ENCODE data around the gene UBE2N.
"Not testable (repeated sequence)": the region's sequence is repeated elsewhere in the genome, so short reads cannot be mapped to it uniquely, and the experiment has no call there.

The UBE2N gene

DNA sequence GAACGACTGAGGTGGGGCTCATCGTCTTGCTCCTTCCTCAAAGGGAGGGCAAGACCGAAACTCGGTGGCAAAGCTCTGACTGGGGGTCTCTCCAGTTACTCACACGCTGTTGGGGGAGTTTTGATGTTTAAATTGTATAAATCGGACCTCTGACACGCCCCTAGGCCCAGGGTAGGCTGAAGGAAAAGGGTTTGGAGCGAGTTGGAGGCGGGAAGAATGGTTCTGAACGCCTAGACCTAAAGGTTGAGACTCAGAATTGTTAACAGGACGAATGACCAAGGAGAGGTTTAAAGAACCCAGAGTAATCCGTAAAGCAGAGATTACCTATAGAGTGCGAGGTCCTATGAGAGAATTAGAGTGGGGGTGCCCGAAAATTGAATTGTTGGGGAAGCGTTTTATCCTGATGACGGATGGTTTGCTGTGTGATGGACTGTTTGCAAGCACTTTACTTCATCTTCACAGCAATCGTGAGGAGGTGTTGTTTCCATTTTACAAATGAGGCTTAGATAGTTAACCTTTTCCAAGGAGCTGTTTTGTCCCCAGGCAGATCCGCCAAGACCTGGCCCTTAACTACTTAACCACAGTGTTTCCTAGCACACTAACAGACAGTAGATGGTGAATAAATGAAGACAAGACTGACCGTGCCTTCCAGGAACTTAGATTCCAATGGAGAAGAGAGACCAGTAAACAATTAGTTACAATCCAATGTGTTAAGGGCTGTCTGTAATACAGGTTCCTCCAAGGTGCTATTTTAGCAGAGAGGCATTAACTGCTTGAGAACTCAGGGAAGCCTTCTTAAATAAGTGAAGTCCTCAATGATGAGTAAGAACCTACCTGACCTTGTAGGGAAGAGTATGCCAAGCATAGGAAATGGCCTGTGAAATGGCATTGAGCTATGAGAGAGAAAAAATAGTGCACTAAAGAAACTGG is 929 bp upstream of the UBE2N start:
- no peak for DNase-seq

DNA sequence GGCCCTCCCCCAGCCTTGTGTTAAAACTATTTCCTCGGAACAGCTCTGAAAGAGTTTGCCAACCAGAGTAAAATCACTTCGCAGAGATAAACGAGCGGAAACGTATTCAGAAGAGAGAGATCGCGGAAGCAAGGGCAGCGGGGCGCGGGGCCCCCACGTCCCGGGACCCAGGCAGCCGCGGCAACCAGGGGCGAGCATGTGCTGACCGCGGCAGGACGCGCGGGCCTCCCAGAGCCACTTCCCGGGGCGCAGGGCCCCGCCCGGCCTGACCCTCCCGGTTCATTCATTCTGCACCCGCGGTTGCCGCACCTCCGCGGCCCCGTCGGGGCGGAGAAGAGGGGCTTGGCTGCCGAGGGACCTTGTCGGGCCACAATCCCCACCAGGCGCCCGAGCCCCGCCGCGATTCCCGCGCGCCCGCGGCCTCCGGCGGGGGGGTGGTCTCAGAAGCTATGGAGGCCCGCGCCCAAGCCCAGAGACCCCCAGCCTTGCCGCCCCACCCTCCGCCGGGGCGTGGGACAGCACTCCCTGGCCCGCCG is 598 bp downstream of the UBE2N start:
- DNase-seq: peak; percentile 12

GRCh38 chr12:93440043-93440835 is 1.5 kb downstream of the UBE2N start:
- no peak for DNase-seq

GRCh38 chr12:93438266-93439050 is 3.3 kb downstream of the UBE2N start:
- DNase-seq: no peak

- DNase-seq: peak; percentile 29
These were observed 7.4 kb downstream of the UBE2N start for GRCh38 chr12:93434256-93434865.

- DNase-seq: not testable (repeated sequence)
These were observed 9.7 kb downstream of the UBE2N start for GRCh38 chr12:93432031-93432430.

DNA sequence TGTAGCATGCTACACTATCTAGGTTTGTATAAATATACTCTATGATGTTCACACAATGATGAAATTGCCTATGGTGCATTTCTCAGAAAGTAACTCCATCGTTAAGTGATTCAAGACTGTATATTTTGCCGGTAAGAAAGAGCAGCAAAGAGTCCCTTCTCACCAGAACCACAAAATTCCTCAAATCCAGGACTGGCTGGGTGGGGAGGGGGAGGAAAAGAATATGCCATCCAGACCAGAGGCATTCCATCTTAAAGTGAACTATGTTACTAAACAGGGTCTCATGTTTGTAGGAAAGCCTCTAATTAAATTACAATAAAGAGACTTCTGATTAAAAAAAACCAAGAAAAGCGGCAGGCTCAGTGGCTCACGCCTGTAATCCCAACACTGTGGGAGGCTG is 11.5 kb downstream of the UBE2N start:
- peak; percentile 49 for DNase-seq

GRCh38 chr12:93429852-93430251 is 11.9 kb downstream of the UBE2N start:
- DNase-seq: no peak

DNA sequence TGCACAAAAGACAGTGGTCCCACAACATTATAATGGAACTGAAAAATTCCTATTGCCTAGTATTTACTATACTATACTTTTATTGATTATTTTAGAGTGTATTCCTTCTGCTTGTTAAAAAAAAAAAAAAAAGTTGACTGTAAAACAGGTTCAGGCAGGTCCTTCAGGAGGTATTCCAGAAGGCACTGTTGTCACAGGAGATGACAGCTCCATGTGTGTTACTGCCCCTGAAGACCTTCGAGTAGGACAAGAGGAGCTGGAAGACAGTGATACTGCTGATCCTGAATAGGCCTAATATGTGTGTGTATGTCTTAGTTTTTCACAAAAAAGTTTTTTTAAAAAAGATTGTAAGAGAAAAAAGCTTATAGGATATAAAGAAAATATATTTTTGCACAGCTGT is 12.3 kb downstream of the UBE2N start:
- DNase-seq: no peak

DNA sequence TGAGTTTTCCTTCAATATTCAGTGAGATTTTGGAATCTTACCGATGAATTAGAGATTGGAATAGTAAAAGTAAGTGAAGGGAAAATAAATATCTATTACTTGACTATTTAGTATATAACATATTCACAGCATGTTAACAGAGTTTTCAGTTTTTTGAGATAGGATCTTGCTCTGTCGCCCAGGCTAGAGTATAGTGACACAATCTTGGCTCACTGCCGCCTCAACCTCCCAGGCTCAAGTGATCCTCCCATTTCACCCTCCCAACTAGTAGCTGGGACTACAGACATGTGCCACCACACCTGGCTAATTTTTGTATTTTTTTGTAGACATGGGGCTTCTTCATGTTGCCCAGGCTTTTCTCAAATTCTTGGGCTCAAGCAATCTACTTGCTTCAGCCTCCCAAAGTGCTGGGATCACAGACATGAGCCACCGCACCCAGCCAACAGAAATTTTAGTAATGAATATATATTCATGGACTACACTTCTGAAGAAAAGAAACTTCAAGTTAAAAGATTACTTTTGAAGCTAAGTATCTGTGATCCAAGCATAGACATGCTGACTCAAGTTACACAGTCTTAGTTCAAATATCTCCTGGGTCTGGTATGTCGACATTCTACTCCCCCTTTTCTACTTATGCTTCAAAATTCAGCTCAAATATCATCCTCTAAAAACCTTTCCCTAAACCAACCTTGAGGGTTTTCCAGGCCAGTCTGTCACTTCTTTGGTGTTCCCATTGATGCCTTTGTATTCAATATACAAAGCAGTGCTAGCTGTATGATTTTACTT is 13.8 kb downstream of the UBE2N start:
- peak; percentile 34 for DNase-seq

- DNase-seq: no peak
These were observed 15.3 kb downstream of the UBE2N start for GRCh38 chr12:93426412-93426805.

GRCh38 chr12:93425736-93426411 is 15.9 kb downstream of the UBE2N start:
- no peak for DNase-seq

GRCh38 chr12:93422050-93422449 is 19.7 kb downstream of the UBE2N start:
- no peak for DNase-seq

DNA sequence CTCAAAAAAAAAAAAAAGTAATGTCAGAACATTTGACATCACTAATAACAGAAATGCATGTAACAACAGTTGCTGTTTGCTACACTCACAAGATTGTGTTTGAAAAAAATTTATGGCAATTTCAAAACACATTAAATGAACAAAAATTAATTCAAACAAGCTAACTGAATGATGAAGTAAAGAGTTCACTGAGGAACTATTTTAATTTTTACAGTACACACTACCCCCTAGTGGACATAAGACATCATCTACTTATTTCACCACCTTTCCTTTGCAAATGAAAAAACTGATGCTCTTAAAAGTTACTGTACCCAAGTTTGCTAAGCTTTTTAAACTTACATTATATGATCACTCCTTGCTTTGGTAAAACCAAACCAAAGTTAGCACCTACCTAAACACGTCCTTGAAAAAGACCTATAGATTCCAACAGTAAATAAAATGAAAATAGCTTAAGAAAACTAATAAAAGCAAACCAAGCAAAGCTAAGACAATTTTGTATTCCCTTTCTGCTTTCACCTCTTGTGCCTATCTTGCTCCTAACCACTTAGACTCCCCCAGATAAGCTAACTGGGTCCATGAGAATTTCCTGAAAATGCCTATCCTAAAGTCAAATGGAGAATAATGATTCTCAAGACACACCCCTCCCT is 22.2 kb downstream of the UBE2N start:
- DNase-seq: peak; percentile 58

GRCh38 chr12:93417967-93418480 is 23.7 kb downstream of the UBE2N start:
- DNase-seq: no peak

- peak; percentile 88 for DNase-seq
These were observed 25.9 kb downstream of the UBE2N start for GRCh38 chr12:93415723-93416464.

DNA sequence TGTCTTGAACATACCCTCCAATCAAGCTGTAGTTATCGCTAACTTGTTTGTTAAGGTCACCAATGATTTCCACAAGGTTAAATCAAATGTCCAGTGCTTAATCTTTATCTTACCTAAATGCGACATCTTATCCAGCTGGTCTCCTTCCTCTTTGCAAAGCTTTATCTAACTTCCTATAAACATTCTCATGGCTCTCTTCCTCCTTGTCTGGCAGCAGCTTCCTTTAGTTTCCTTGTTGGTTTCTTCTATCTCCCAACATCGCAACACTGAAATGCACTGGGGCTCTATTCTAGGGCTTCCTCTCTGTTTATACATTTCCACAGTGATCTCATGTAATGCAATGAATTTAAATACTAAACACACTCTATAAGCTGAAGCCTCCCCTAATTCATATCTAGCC is 28.7 kb downstream of the UBE2N start:
- DNase-seq: no peak

DNA sequence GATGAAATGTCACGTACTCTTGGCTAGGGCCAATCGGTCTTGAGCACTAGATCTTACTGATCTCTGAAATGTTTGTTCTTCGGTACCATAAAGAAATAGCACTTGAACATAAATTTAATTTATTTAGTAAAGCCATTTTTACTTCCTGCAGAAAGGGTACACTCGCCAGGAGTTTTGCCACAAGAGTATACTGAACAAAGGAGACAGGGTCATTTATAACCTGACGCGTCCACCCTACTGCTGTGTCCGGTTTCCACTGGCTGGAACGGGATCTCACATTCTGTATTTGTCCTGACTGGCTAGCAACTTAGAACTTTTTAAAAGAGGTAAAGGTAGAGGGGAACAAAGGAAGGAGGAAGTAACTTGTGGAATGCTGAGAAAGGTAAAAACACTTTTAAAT is 29.4 kb downstream of the UBE2N start:
- not testable (repeated sequence) for DNase-seq

GRCh38 chr12:93411060-93411459 is 30.7 kb downstream of the UBE2N start:
- DNase-seq: not testable (repeated sequence)

All from fibroblast of skin of scalp (primary cell).